Natural killer cell (primary cell): ENCODE data around the gene RPP25L. TPM values are rescaled to one million over a fixed set of nuclear protein-coding genes. Genes with fewer than 3 reads are reported as not detected.
A peak's percentile ranks its signal among the peaks of the same experiment; 100 is the strongest.

ENCODE experiments used
- ATAC-seq, 3 donors: fragments of 150-1000 bp in 2 of 3; fragments of 200-7000 bp in 1 of 3; cut with Tn5 transposase; 1 replicate in 1 of 3; 2 replicates in 2 of 3; pipeline ENCODE4 v1.10.0; 2021; ENCODE audit warnings: mild to moderate bottlenecking in 2 of 3, moderate library complexity in 2 of 3
- DNase-seq, 2 donors: peaks; one replicate each; pipeline versions ENCODE4 v3.0.0 to v3.0.0-alpha.2; 2013 to 2021; ENCODE audit warnings: mixed read lengths in 1 of 2
- H3K27ac ChIP-seq: one replicate; pipeline ENCODE4 v1.5.1; 2013; ENCODE audit warnings: mild to moderate bottlenecking, low read length
- H3K27me3 ChIP-seq: one replicate; pipeline ENCODE4 v1.6.1; 2013; ENCODE audit warnings: low read length; ENCODE audit not compliant: control insufficient read depth, insufficient read depth
- H3K36me3 ChIP-seq: one replicate; pipeline ENCODE4 v1.6.1; 2013; ENCODE audit warnings: low read length; ENCODE audit not compliant: control insufficient read depth, insufficient read depth
- H3K4me1 ChIP-seq: one replicate; pipeline ENCODE4 v1.6.1; 2013; ENCODE audit warnings: low read length; ENCODE audit not compliant: control insufficient read depth, insufficient read depth
- H3K4me3 ChIP-seq: one replicate; pipeline ENCODE4 v1.5.1; 2013; ENCODE audit warnings: low read length
- H3K9me3 ChIP-seq: one replicate; pipeline ENCODE4 v1.6.1; 2013; ENCODE audit warnings: low read length; ENCODE audit not compliant: control insufficient read depth, insufficient read depth
- H3K27ac Mint-ChIP-seq, 2 donors: one replicate each; pipeline ENCODE4 v1.8.0; 2022; ENCODE audit warnings: mild to moderate bottlenecking in 2 of 2, mixed read lengths in 2 of 2, moderate library complexity in 1 of 2
- H3K27me3 Mint-ChIP-seq, 2 donors: one replicate each; pipeline ENCODE4 v1.8.0; 2022; ENCODE audit warnings: low read depth in 2 of 2, mixed read lengths in 2 of 2
- H3K36me3 Mint-ChIP-seq: one replicate; pipeline ENCODE4 v1.8.0; 2022; ENCODE audit warnings: mixed read lengths
- H3K4me1 Mint-ChIP-seq, 2 donors: one replicate each; pipeline ENCODE4 v1.8.0; 2022; ENCODE audit warnings: mixed read lengths in 2 of 2
- H3K4me3 Mint-ChIP-seq: one replicate; pipeline ENCODE4 v1.8.0; 2022; ENCODE audit warnings: mild to moderate bottlenecking, moderate library complexity, mixed read lengths
- H3K9me3 Mint-ChIP-seq, 2 donors: one replicate each; pipeline ENCODE4 v1.8.0; 2022; ENCODE audit warnings: mixed read lengths in 2 of 2
- CTCF ChIP-seq: fragments of 200-600 bp; IDR thresholded peaks from one replicate; pipeline ENCODE4 v1.8.0; 2022; ENCODE audit warnings: antibody characterized with exemption
- WGBS: methylation state at CpG from one replicate; pipeline ENCODE4 v1.1.7; 2013; ENCODE audit warnings: missing lambda C conversion rate; ENCODE audit not compliant: insufficient coverage; 5-methylcytosine and 5-hydroxymethylcytosine counted together
- intact Hi-C: fragments of 100-400 bp; cut with micrococcal nuclease; formaldehyde crosslinking; loops from one replicate; pipeline ENCODE4 v1.14.2; 2022
- total RNA-seq, 4 donors: library from RNA; stranded (reverse); fragments of 120-200 nt in 1 of 4; gene quantifications; one replicate each; pipeline versions ENCODE4 v1.2.3 to v1.2.4, GENCODE V29; 2013 to 2022

Gene RPP25L
- total RNA-seq, 3 donors from 2014 or later (not counting 1 experiment from before 2014, with no cell fraction given), result 9.3 to 15.0 (median 9.8) TPM

- Histone ChIP-seq H3K9me3 (no peaks in the 10 kb centered on the region), H3K27me3 (no peaks in the 10 kb centered on the region), H3K27ac (no peak overlapping the region), H3K4me1 (peaks cover 14% of the 10 kb centered on the region), H3K36me3 (no peaks in the 10 kb centered on the region), H3K4me3 (no peak overlapping the region)
- Mint-ChIP-seq H3K27ac (no peak overlapping the region), H3K27me3 (no peaks in the 10 kb centered on the region), H3K36me3 (no peaks in the 10 kb centered on the region), H3K9me3 (no peaks in the 10 kb centered on the region), H3K4me3 (no peak overlapping the region), H3K4me1 (peaks cover 14 to 22% of the 10 kb centered on the region in 2 donors)
- no peak for DNase-seq
- 97% methylated on average over 3 of the region's 3 CpGs for WGBS
- ATAC-seq, result no peak
- TF ChIP-seq CTCF, result no peak
- intact Hi-C loops, result no loop called here
These were observed 5.0 kb downstream of the RPP25L start for GRCh38 chr9:34606905-34607304.

- peaks cover 7 to 15% of the 10 kb centered on the region in 2 donors for H3K4me1 Mint-ChIP-seq
- H3K9me3 ChIP-seq, result no peaks in the 10 kb centered on the region
- H3K4me3 Mint-ChIP-seq, result no peak overlapping the region
- H3K27me3 ChIP-seq, result no peaks in the 10 kb centered on the region
- no peak for TF ChIP-seq CTCF
- no peaks in the 10 kb centered on the region for H3K27me3 Mint-ChIP-seq
- no peak overlapping the region for H3K4me3 ChIP-seq
- intact Hi-C loops, result no loop called here
- H3K27ac Mint-ChIP-seq, result no peak overlapping the region
- DNase-seq (no peak), ATAC-seq (no peak)
- no peaks in the 10 kb centered on the region for H3K36me3 Mint-ChIP-seq
- no peaks in the 10 kb centered on the region for H3K36me3 ChIP-seq
- no peak overlapping the region for H3K27ac ChIP-seq
- peaks cover 7% of the 10 kb centered on the region for H3K4me1 ChIP-seq
- no peaks in the 10 kb centered on the region for H3K9me3 Mint-ChIP-seq
These were observed 5.7 kb downstream of the RPP25L start for GRCh38 chr9:34606190-34606589.

GRCh38 chr9:34603610-34604231, 8.2 kb downstream of the RPP25L start:
- Mint-ChIP-seq H3K4me1 (no peaks in the 10 kb centered on the region), H3K36me3 (no peaks in the 10 kb centered on the region), H3K27ac (no peak overlapping the region), H3K27me3 (peaks cover 0 to 6% of the 10 kb centered on the region in 2 donors), H3K4me3 (no peak overlapping the region), H3K9me3 (no peaks in the 10 kb centered on the region)
- peak; percentile 82 to 99 (median 95) for ATAC-seq
- Histone ChIP-seq H3K4me1 (no peaks in the 10 kb centered on the region), H3K36me3 (no peaks in the 10 kb centered on the region), H3K9me3 (no peaks in the 10 kb centered on the region), H3K27me3 (no peaks in the 10 kb centered on the region), H3K27ac (no peak overlapping the region), H3K4me3 (no peak overlapping the region)
- TF ChIP-seq CTCF, result peak; percentile 88
- 54% methylated on average over 3 of the region's 4 CpGs for WGBS
- intact Hi-C loops, result loop anchor here (1.0 to 5.0 kb wide), 2 partner anchors 34 to 199 kb away; partner anchors contain the start of gene SIGMAR1
- DNase-seq, result peak; percentile 76 to 88
